Measurements from ENCODE around the gene LMBR1L.

Gene LMBR1L

DNA sequence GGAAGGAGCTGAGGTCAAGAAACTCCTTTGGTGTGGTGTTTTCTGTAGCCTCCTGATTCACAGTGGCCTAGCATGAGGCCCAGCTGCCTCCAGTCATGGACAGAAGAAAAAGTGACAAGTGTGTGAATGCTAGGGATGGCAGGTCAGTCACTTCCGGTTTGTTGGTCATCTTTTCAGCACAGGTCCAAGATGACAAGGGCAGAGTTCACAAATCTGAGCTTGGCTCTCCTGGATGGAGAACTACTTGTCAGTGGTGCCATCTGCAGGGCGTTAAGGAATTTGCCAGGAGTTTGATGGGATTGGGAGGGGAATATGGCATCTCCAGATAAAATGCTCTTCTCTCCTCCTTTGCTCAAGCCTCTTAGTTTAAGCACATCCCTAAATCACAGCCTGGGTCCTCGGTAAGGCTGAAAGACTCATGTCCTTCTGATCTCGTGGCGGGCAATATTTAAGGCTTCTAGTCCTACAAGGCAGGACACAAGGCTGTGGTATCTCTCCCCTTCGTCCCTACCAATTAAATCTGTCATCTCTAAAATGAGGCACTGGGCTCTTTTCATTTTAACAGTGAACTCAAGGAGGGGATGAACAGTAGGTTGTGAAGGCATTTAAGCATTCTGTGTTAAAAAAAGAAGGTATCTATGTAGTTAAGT is 10.5 kb upstream of the LMBR1L start:
- no peak for DNase-seq (ENCODE audit: low read depth)

DNA sequence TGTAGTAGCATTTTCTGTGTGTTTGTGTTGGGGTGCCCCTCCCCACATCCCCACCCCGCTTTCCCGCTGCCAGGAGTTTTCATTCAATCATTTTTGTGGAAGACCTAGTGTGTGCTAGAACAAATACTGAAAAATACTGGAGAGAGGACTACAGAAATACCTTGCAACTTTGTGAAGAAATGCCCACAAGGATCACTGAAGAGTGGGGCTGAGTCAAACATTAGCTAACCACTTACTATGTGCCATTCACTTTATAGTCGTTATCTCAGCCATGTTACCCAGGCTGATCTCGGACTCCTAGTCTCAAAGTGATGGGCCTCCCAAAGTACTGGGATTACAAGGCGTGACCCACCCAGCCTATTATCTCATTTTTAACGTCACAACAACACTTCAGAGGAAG is 559 bp upstream of the LMBR1L start:
- no peak for DNase-seq (ENCODE audit: low read depth)

DNA sequence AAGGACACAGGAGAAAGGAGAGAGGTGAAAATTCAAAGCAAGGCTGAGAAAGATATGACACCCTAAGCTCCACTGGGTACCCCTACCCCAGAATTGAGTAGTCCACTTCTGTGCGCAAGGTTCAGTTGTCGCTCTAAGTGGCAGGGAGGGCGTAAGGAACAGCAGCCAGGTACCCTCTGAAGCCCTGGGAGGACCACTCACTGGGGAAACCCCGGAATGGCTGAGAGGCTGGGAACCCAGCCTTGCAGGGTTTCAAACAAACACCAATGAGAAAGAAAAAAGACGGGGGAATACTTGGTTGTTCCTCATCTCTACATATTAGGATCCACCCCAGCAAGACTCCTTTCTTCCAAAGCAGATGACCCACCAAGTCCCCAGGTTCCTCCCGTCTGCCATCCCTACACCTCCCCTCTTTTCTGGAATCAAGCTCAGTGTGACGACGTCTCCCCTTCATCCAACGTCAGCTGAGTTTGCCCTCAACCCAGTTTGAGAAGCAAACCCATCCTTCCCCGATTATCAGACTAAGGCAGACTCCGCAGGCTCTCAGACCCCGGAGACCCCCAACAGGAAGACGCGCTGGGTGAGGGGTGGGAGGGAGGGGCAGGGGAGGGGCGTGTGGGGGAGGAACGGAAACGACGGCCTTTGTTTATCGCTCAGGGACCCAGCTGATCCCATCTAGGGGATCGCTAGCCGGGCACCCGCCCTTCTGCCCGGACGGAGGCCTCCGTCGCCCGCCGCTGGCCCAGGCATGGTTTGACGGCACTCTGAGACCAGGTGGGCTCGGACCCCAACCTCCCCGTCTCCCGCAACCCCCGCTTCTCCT is 795 bp downstream of the LMBR1L start:
- no peak for DNase-seq (ENCODE audit: low read depth)

DNA sequence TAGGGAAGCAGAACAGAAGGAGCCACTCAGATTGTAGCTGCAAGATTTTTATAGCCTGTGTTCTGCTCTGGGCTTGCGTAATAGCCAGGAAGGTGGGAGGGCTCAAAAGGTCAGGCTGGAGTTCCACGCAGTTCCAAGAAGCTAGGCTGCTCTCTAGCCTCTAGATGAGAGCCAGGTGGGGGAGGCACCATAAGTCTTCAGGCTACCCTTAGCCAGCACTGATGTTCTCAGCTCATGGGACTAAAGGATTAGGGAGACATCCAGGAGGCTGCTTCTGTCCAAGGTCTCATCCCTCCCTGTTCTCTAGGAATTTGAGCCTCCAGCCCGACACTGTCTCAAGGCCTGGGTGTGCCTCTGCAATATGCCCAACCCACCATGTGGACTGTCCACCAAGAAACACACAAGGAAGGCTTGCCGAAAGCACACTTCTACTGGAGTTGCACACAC is 1.7 kb downstream of the LMBR1L start:
- DNase-seq (ENCODE audit: low read depth) = no peak

DNA sequence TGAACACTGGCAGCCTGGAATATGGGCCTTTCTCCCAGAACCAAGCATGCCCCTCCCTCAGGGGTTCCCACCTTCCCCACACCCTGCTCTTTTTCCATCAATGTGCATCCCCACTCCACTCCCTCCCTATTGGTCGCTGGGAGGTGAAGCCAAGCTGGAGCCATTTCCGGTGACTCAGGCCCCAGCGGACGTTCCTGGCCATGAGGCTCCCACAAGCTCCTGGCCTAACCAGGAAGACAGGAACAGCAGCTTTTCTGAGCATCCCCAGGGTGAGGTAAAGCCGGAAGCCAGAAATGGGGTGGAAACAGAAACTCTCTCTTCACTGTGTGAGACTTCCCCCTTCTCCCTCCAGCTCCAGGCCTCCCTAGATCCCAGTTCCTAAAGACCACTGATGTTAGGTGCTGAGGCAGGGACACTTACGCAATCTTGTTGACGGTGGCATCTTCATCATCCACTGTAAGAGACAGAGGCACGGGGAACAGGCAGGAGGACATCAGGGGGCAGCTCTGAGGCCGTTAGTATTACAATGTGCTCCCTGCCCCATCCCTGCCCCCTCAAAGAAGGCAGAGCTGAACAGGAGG is 5.1 kb downstream of the LMBR1L start:
- no peak for DNase-seq (ENCODE audit: low read depth)

DNA sequence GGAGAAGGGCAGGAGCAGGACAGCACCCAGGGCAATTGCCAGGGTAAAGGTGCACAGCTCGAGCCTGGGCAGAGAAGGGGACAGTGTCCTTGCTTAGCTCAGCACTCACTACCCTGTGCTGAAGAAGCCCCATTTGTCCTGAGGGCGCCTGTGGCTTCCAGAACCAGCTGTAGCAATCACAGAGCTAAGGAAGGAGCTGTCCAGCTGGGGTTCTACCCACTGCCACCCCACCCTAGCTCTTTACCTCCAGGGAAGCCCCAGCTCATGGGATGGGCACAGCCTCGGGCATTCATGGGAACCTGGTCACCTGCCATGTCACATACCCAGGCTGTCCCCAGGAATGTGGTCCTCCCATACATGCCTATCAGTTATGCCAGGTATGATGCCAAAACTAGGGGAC is 5.8 kb downstream of the LMBR1L start:
- no peak for DNase-seq (ENCODE audit: low read depth)

DNA sequence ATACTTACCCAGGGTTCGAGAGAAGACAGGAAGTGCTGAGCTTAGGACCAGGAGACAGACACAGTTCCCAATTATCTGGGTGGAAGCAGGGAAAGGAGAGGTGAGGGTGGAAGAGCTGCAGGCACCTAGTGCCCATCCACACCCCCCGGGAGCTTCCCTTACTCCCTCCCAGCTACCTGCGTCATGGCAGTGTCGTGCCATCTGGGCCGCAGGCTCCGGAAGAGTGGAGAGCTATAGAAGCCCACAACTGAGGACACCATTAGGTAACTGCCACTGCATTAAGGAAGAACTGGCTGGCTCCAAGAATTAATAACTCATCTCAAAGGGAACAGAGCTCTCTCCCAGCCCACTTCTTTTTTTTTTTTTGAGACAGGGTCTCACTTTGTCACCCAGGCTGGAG is 10.3 kb downstream of the LMBR1L start:
- no peak for DNase-seq (ENCODE audit: low read depth)

DNA sequence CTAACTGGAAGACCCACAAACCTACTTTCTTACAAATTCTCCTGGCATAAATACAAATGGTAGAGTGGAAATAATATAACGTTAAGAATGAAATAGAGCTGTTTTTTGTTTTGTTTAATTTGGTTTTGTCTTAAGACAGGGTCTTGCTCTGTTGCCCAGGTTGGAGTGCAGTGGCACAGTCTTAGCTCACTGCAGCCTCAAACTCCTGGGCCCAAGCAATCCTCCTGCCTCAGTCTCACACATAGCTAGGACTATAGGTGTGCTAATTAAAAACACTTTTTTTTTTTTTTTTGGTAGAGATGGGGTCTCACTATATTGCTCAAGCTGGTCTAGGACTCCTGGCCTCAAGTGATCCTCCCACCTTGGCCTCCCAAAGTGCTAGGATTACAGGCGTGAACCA is 11.9 kb downstream of the LMBR1L start:
- no peak for DNase-seq (ENCODE audit: low read depth)

DNA sequence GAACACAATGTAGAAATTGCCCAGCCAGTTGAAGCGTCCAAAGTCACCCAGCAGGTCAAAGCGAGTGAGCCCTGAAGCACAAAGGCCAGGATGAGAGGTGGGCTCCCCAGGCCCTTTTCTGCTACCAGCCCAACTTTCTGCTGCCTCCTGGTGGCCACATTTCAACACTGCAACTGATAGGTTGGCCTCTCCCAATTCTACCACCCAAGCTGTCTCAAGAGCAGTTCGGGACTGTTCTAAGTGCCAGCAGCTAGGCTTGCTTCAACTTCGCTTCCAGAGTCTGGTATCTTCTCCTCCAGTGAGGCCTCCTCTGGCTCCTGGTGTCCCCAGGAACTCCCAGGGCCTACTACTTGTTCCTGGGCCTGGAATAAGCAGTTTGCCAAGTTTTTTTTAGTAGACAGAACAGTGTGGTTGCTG is 12.6 kb downstream of the LMBR1L start:
- no peak for DNase-seq (ENCODE audit: low read depth)

DNA sequence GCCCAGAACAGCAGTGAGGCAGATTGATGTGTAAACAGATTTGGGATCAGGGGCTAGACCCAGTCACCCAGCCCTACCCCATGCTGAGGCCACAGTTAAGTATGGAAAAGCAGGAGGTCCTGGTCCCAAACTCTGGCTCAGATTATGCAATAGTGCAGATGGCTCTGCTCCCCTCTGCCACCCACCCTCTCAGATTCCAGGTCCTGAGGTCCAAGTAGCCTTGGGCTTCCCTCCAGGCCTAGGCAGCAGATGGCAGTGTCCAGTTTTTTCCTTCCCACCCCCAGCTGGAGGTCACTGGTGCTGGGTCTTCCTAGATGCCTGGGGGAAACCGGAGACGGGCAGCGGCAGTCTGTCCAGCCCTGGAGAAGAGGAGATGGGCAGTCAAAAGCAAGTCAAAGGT is 13.3 kb downstream of the LMBR1L start:
- no peak for DNase-seq (ENCODE audit: low read depth)

DNA sequence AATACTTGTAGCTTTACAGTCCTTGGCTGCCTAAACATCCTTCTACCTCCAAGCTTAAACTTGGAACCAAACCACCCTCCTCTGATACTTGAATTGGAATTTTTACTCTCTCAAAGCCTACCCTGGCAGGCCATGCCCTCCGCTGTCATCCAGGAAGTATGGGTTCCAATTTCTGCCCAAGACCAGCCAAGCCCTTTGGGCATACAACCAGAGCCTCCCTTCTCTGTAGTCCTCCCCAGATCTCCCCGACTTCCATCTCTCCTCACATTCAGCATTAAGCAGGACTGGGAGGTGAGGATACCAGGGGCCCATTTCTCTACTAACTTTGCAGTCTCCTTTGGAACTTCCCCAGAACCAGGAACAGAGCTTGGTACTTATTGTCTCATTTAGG is 15.7 kb downstream of the LMBR1L start:
- no peak for DNase-seq (ENCODE audit: low read depth)

DNA sequence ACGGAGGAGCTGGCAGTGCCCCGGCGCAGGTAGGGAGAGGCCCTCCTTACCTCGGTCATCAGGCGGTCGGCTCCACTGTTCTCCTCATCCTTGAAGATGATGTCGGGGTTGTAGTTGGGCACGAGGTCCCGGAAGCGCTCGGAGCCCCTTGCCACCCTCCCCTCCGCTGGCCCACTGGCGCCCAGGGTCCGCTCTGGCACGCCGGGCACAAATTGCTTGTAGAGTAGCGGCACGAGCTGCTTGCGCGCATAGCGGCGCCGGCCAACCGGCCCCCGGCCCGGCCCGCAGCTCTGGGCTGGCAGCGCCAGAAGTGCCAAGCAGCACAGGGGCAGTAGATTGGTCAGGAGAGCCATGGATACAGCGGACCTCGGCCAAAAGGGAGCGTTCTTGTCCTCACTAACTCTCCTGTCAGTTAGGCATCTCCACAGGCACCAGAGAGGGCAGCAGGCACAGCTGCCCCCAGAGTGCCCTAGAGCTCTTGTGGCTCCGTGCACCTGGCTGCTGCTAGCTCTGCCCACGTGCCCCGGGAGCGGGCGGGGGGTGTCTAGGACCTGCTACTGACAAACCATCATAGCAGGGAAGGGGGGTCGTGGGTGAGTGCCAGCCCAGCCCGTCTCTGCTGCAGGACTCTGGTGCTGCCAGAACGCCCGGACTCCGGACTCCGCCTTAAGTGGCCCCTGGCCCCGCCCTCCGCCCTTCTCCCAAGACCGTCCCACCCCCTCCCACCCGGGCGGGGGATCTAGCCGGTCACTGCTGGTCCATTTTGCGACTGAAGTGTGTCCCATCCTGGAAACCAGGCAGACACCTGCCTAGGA is 16.3 kb downstream of the LMBR1L start, which contains the start of gene DHH:
DHH (minus strand) TSS at position 642 of the 815 bp plus-strand sequence; CDS start at position 353, 289 bp downstream.
- no peak for DNase-seq (ENCODE audit: low read depth)

DNA sequence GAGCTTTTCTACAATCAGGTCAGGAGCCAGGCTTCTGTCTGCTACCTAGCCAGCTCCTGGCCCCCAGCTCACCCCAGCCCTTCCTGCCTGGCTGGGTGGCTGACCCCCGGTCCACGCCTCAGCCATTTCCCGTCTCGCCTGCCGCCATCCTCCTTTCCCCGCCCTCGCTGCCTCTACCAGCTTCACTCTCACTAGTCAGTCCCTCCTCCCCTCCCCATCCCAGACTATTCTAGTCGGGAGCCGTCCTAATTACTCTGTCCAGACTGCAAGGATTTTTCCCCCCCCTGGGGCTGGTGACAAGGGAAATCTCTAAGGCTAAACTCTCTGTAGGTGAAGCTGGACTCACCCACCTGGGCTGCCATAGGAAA is 16.9 kb downstream of the LMBR1L start:
- DNase-seq (ENCODE audit: low read depth) = no peak

DNA sequence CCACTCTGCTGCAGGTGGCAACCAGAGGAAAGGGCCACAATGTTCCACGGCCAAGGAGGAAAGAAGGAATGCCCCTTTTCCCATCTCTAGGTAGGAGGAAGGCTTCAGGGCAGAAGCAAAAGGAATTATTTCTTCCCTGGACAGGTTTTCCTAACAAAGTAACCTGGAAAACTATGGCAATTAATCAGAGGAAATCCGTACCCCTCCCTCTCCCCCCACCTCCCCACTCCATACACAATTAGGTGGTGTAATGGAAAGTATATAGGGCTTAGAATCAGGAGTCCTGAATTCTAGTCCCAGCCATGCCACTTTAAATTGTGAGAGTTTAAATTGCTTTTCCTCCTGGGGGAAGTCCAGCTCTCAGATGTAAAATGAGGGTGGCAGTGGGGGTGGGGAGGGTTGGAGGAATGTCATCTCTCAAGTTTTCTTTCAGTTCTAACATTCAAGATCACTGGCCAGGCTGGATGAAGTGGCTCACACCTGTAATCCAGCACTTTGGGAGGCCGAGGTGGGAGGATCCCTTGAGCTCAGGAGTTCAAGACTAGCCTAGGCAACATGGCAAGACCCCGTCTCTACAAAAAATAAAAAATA is 17.7 kb downstream of the LMBR1L start:
- DNase-seq (ENCODE audit: low read depth) = no peak

DNA sequence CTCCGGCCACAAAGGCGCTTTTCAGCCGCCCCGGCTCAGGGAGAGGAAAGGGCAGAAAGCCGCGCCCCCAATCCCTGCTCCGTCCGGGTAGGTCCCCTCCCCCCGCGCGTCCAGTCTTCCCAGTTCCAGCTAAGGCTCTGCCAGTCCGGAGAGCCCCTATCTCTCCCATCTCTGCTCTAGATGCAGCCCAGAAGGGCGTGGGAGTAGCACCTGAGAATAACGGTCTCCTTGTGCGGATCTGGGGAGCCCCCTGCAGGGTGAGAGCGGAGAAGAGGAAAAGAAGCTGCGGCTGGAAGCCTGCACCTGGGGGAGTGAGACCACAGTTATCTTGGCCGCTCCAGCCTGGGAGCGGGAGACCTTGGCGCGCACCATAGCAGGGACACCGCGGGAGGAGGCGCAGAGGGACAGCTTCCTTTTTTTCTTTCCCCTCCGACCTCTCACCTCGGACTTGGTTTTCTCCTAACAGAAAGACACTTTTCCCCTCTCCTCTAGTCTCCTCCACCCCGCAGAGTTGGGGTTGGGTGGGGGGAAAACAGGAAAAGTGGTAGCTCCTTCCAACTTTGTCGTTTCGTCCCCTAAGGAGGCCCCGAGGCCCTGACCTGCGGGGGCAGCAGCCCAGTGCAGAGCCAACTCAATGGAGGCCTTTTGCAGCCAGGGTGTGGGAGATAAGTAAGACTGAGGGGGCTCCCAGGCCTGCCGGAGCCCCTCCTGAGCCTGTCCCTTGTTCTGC is 18.4 kb downstream of the LMBR1L start:
- no peak for DNase-seq (ENCODE audit: low read depth)

DNA sequence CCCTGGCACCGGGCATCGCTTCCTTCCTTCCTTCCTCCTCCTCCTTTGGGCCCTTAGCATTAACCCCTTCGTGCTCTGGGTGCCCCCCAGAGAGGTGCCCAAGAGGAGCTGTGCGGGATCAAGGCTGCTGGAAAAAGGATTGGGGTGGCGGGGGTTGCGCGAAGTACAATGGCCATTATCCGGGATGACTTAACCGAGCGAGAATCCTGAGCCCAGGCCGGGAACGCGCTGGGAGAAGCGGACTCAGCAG is 18.9 kb downstream of the LMBR1L start:
- no peak for DNase-seq (ENCODE audit: low read depth)

DNA sequence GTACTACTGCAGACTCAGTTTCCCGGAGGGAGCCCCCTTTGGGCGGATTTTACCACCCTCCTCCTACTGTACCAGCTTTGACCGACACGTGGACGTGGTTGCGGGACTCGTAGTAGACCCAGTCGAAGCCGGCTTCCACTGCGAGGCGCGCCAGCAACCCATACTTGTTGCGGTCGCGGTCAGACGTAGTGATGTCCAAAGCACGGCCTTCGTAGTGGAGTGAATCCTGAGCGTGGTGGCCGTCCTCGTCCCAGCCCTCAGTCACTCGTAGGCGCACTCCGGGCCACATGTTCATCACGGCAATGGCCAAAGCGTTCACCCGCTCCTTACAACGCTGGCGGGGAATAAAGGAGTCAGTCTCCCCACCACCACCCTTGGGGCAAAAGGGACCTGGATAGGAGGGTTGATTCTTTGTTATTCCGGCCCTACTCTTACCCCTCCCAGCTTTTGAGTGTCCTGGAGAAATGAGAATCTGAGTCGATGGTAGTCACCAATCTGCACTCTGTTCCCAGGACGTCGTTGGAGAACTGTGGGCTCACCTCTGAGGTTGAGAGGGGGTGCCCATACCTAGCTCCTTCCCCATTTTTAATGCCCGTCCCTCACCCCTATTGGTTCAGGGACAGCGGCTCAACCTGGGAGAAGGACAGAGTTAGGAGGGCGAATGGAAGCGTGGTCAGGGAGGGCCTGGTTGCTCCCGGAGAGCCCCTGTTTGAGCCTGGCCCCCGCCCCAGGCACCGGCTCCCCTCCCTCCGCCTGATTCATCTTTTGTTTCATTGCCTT is 19.4 kb downstream of the LMBR1L start:
- DNase-seq (ENCODE audit: low read depth) = no peak

DNA sequence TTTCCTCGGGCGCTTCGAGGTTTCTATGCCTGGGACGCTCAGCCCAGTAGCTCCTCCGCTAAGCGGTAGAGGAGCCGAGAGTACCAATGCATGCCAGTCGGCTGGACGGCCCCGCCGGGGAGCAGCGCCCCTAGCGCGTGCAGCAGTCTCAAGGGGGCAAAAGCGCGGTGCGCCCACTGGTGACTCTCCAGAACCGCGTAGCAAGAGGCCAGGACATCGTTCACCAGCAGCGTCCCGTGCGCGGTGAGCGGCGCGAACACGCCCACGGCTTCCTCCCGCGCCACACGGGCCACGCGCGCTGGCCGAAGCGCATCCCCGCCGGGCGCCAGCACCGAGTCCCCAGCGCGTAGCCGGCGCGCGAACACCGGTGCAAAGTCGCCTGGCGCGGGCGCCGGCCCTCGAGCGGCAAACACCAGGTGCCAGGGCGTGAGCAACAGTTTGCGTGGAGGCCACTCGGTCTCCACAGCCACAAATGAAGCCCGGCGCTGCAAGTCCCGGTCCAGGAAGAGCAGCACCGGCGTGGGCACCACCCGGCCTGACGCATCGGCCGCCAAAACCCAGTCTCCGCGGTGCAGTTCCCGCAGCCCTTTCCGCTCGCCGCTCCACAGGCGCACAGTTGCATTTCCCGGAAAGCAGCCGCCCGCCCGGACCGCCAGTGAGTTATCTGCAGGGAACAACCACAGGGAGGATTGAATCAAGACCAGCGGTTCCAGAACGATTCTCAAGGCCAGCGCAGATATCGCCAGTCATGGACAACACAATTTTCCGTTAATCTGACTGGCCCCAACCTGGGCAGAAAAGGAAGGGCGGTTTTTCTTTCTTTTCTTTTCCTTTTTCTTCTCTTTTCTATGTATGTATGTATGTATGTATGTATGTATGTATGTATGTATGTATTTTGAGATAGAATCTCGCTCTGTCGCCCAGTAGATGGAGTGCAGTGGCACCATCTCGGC is 20.6 kb downstream of the LMBR1L start:
- DNase-seq (ENCODE audit: low read depth) = no peak

DNA sequence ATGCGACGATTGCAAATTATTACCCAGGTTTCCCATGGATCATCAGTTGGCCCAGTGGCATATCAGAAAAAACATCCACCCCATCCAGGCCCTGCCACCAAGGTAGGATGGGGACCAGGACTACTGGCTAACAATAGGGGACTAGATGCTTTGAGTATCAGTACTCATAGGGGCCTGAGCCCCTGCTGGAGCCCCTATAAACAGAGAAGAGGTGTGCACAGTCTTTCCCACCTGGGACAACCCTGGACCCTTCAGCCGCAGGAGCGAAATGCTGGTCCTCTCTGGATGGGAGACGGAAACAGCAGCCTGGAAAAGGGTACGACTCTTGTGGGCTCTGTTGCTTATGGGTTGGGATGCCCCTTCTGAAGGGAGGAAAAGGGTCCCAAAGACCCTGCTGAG is 21.7 kb downstream of the LMBR1L start:
- no peak for DNase-seq (ENCODE audit: low read depth)
